GM18909 (cell line): ENCODE data around the gene SLC35E1.
"Not testable (repeated sequence)": the region's sequence is repeated elsewhere in the genome, so short reads cannot be mapped to it uniquely, and the experiment has no call there.

Experiments
- ATAC-seq: cut with Tn5 transposase; IDR thresholded peaks from one replicate; pipeline ENCODE4 v1.9.1; 2021; ENCODE audit warnings: mild to moderate bottlenecking; ENCODE audit not compliant: unreplicated experiment, poor library complexity

SLC35E1 gene

DNA sequence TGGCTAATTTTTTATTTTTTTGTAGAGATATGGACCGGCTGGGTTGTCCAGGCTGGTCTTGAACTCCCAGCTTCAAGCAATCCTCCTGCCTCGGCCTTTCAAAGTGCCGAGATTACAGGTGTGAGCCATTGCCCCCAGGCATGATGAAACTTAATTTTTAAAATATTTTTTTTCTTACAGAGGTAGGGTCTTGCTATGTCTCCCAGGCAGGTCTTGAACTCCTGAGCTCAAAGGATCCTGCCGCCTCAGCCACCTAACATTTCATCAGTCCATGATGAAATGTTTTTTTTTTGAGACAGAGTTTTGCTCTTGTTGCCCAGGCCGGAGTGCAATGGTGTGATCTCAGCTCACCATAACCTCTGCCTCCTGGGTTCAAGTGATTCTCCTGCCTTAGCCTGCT, 63.7 kb downstream of the SLC35E1 start:
- no peak for ATAC-seq

- ATAC-seq: no peak
Measured at GRCh38 chr19:16506961-16507360, 65.3 kb downstream of the SLC35E1 start.

DNA sequence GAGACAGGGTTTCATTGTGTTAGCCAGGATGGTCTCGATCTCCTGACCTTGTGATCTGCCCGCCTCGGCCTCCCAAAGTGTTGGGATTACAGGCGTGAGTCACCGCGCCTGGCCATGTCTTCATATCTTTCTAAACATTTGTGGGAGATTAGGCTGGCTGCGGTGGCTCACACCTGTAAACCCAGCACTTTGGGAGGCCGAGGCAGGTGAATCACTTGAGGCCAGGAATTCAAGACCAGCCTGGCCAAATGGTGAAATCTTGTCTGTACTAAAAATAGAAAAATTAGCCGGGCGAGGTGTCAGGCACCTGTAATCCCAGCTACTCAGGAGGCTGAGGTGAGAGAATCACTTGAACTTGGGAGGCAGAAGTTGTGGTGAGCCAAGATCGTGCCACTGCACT, 66.1 kb downstream of the SLC35E1 start:
- not testable (repeated sequence) for ATAC-seq

GRCh38 chr19:16504271-16504670, 67.9 kb downstream of the SLC35E1 start:
- ATAC-seq: no peak
